Mesodermal cell (in vitro differentiated cells): Measurements from ENCODE around the gene PLN.

ENCODE experiments used
- H3K27ac ChIP-seq: 2 replicates; pipeline ENCODE4 v1.7.0; 2013; ENCODE audit warnings: mild to moderate bottlenecking, low read depth, low read length, moderate library complexity; ENCODE audit not compliant: severe bottlenecking
- H3K36me3 ChIP-seq: 2 replicates; pipeline ENCODE4 v1.7.1; 2013; ENCODE audit warnings: mild to moderate bottlenecking, low read length, moderate library complexity; ENCODE audit not compliant: control insufficient read depth, insufficient read depth
- H3K4me1 ChIP-seq: one replicate; pipeline ENCODE4 v1.7.1; 2013; ENCODE audit warnings: mild to moderate bottlenecking, low read length; ENCODE audit not compliant: insufficient read depth, control insufficient read depth, poor library complexity, severe bottlenecking
- H3K4me3 ChIP-seq: 2 replicates; pipeline ENCODE4 v1.7.0; 2013; ENCODE audit warnings: low read length, control low read depth, mild to moderate bottlenecking; ENCODE audit not compliant: insufficient read depth, poor library complexity, severe bottlenecking; ENCODE audit errors: extremely low read depth
- H3K9me3 ChIP-seq: 2 replicates; pipeline ENCODE4 v1.7.1; 2013; ENCODE audit warnings: mild to moderate bottlenecking, low read length, moderate library complexity; ENCODE audit not compliant: control insufficient read depth
- WGBS, 2 experiments: methylation state at CpG; one replicate each; pipeline ENCODE4 v1.1.5; 2013; ENCODE audit warnings: missing lambda C conversion rate in 2 of 2; ENCODE audit not compliant: insufficient coverage in 2 of 2; 5-methylcytosine and 5-hydroxymethylcytosine counted together

PLN gene

GRCh38 chr6:118536478-118536877 lies 11.6 kb upstream of the PLN start:
- Histone ChIP-seq H3K27ac (peak overlapping the region; percentile 11), H3K4me1 (peaks cover 6% of the 10 kb centered on the region), H3K9me3 (peaks cover under 1% of the 10 kb centered on the region), H3K4me3 (no peak overlapping the region), H3K36me3 (no peaks in the 10 kb centered on the region)
- 56% methylated on average over 1 of the region's 2 CpGs; no CpG with 5 or more reads in 1 of the 2 experiments for WGBS, 2 experiments

DNA sequence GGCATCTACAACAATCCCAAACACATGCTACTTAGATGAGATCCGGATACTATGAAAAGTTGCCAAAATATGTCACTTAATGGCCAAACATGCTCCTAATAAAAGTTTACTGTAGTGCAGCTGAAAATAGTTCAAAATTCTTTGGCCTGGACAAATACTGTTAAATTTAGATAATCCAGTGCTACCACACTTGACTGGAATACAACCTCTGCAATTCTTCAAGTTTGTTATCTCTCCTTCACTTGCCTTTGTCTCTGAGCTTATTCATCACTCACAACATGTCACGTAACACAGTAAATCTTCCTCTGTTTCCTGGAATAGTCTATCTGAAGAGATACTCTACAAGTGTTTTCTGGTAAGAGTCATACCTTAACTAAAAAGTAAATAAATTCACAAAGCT lies 10.5 kb upstream of the PLN start:
- no peak overlapping the region for H3K4me3 ChIP-seq
- H3K27ac ChIP-seq = no peak overlapping the region
- no peaks in the 10 kb centered on the region for H3K36me3 ChIP-seq
- H3K9me3 ChIP-seq = no peaks in the 10 kb centered on the region
- WGBS, 2 experiments = 100% methylated on average over 1 of the region's 2 CpGs; no CpG with 5 or more reads in 1 of the 2 experiments
- peaks cover 8% of the 10 kb centered on the region for H3K4me1 ChIP-seq

GRCh38 chr6:118542184-118542952 lies 5.7 kb upstream of the PLN start:
- peaks cover 7% of the 10 kb centered on the region for H3K4me1 ChIP-seq
- H3K9me3 ChIP-seq = no peaks in the 10 kb centered on the region
- 83% methylated on average over 1 of the region's 3 CpGs; no CpG with 5 or more reads in 1 of the 2 experiments for WGBS, 2 experiments
- no peak overlapping the region for H3K27ac ChIP-seq
- no peak overlapping the region for H3K4me3 ChIP-seq
- H3K36me3 ChIP-seq = no peaks in the 10 kb centered on the region

- no CpG with 5 or more reads among the region's 3 CpGs for WGBS, 2 experiments
These were observed 4.0 kb upstream of the PLN start for GRCh38 chr6:118544105-118544504.

DNA sequence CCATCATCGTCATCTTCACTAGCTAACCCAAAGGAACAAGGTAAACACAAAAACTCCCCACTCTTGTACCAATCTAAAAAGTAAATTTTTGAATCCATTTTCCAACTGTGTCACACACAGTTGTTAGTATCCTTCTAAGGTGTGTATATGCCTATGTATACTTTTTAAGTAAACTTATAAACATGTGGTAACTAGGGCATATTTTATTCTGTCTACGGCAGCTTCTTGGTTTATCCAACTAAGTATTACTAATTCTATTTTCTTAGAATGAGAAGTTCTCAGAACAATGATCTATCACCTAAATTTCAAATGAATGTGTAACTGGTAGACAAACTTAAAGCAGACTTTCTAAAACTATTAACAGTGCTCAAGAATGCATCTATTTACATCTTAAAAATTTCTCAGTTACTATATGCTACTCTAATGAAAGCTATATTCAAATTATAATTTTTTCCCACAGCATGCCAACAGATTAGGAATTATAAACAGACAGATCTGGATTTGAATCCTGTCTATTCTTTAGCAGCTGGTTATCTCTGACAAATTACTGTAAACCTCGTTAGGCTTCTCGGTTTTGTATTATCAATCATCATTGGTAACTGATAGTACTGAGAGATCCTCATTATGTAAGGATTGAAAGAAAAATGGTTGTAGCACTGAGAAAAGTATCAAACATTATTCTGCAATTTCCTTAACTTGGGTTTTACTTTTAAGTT lies 1.8 kb upstream of the PLN start:
- Histone ChIP-seq H3K27ac (no peak overlapping the region), H3K4me1 (peaks cover 7% of the 10 kb centered on the region), H3K9me3 (no peaks in the 10 kb centered on the region), H3K4me3 (no peak overlapping the region), H3K36me3 (no peaks in the 10 kb centered on the region)
- 100% methylated on average over 1 of the region's 4 CpGs for WGBS, 2 experiments

More at GRCh38 chr6:118544105-118544504, 4.0 kb upstream of the PLN start:
- H3K4me3 ChIP-seq = no peak overlapping the region
- peaks cover 7% of the 10 kb centered on the region for H3K4me1 ChIP-seq
- no peaks in the 10 kb centered on the region for H3K9me3 ChIP-seq
- no peaks in the 10 kb centered on the region for H3K36me3 ChIP-seq
- H3K27ac ChIP-seq = no peak overlapping the region

GRCh38 chr6:118546880-118547218 lies 1.2 kb upstream of the PLN start:
- Histone ChIP-seq H3K4me3 (no peak overlapping the region), H3K27ac (no peak overlapping the region), H3K9me3 (no peaks in the 10 kb centered on the region), H3K36me3 (no peaks in the 10 kb centered on the region), H3K4me1 (peaks cover 7% of the 10 kb centered on the region)
- WGBS, 2 experiments = no CpG with 5 or more reads among the region's 1 CpG

- Histone ChIP-seq H3K4me1 (peaks cover 5% of the 10 kb centered on the region), H3K9me3 (no peaks in the 10 kb centered on the region), H3K27ac (no peak overlapping the region), H3K4me3 (no peak overlapping the region), H3K36me3 (no peaks in the 10 kb centered on the region)
These were observed 517 bp downstream of the PLN start for GRCh38 chr6:118548613-118549012.

GRCh38 chr6:118551063-118552053 lies 3.3 kb downstream of the PLN start:
- Histone ChIP-seq H3K9me3 (no peaks in the 10 kb centered on the region), H3K4me3 (no peak overlapping the region), H3K27ac (no peak overlapping the region), H3K4me1 (peaks cover 5% of the 10 kb centered on the region), H3K36me3 (no peaks in the 10 kb centered on the region)
- 30% methylated on average over 1 of the region's 3 CpGs; no CpG with 5 or more reads in 1 of the 2 experiments for WGBS, 2 experiments

DNA sequence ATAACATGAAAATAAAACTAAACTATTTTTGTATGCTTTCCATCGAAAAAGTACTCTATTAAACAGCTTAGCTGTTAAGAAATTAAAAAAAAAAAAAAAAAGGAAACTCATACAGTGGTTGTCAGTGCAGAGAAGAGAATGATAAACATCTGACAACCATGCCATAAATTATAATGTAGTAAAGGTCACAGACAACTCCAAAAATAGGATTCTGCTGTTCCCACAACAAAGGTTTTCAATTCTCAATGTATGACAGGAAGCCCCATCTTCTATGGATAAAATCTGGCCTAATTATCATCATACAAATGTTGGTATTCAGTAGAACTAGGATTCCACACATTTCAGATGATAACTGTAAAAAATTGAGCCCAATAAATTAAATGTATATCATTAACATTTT lies 5.0 kb downstream of the PLN start:
- H3K27ac ChIP-seq = no peak overlapping the region
- H3K36me3 ChIP-seq = no peaks in the 10 kb centered on the region
- H3K9me3 ChIP-seq = no peaks in the 10 kb centered on the region
- no peak overlapping the region for H3K4me3 ChIP-seq
- whole genome bisulfite sequencing, 2 experiments = no CpG with 5 or more reads among the region's 1 CpG
- H3K4me1 ChIP-seq = peaks cover 5% of the 10 kb centered on the region

- WGBS, 2 experiments = 20 to 60% methylated on average over 1 of the region's 1 CpG
- Histone ChIP-seq H3K9me3 (no peaks in the 10 kb centered on the region), H3K4me1 (peaks cover 5% of the 10 kb centered on the region), H3K4me3 (no peak overlapping the region), H3K27ac (no peak overlapping the region), H3K36me3 (no peaks in the 10 kb centered on the region)
These were observed 6.6 kb downstream of the PLN start for GRCh38 chr6:118554698-118555097.
